GM19043 (cell line): ENCODE data around the gene RAI14.

Experiments
- ATAC-seq: cut with Tn5 transposase; IDR thresholded peaks from one replicate; pipeline ENCODE4 v1.9.1; 2021; ENCODE audit warnings: low read depth; ENCODE audit not compliant: unreplicated experiment

The RAI14 gene

GRCh38 chr5:34870382-34870781 lies 214.3 kb downstream of the RAI14 start:
- no peak for ATAC-seq

GRCh38 chr5:34876275-34876674 lies 220.1 kb downstream of the RAI14 start:
- ATAC-seq = no peak

DNA sequence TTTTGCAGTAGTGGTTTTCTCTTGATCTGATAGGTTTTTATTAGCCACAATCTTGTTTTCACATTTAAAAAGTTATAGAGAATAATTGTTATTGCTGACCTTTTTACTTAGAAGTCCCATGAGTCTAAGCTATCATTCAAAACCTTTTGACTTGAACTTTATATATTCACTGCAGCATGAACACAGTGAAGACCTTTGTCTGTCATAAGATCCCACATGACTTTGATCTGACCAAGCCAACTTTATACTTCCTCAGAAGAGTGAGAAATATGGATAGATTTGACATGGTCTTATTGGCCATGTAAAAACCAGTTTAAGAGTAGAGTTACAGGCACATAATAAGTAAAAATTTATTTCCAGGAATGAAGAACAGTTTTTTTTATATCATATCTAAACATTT lies 225.1 kb downstream of the RAI14 start:
- no peak for ATAC-seq
